Measurements from ENCODE around the gene ERICH4. TPM values are rescaled to one million over a fixed set of nuclear protein-coding genes. Genes with fewer than 3 reads are reported as not detected.

Gene ERICH4
- total and polyA plus RNA-seq, 2 experiments from 2014 or later: not detected

DNA sequence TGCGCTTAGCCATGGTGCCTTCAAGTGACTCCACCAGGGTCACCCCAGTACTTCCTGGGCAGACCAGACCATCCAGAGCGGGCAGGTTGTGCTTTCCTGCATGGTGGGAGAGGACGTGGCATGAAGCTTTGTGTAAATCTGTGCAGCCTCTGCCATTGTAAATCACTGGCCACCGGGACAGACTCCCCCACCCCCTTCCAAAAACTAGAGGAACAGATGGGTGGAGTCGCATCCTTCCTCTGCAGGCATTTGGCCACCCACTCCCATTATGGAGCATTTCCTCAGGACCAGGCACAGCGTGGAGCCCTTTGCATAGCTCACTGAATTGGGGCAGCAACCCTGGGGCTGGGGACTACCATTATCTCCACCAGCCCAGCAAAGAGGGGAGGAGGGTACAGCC is 37.2 kb upstream of the ERICH4 start (continued):
- TF ChIP-seq ZNF462 (CRISPR knock-in tag; IDR thresholded peaks at IDR 0.05): no peak
- no peak for TF ChIP-seq ZNF114 (CRISPR knock-in tag; IDR thresholded peaks at IDR 0.05)
- TF ChIP-seq CREB1 (CRISPR knock-in tag; IDR thresholded peaks at IDR 0.05; ENCODE audit: low read depth): no peak
- no peak for TF ChIP-seq EZH2 (IDR thresholded peaks at IDR 0.05; ENCODE audit: low read depth, unreplicated experiment)
- TF ChIP-seq NANOG (IDR thresholded peaks at IDR 0.05; ENCODE audit: borderline replicate concordance): no peak
- no peak for TF ChIP-seq JUNB (IDR thresholded peaks at IDR 0.05; ENCODE audit: unreplicated experiment)
- TF ChIP-seq ETS1 (IDR thresholded peaks at IDR 0.05): no peak
- TF ChIP-seq ZNF331 (CRISPR knock-in tag; IDR thresholded peaks at IDR 0.05; ENCODE audit: low read depth): no peak
- no peak for TF ChIP-seq STAT1 (IDR thresholded peaks at IDR 0.05; ENCODE audit: unreplicated experiment)

GRCh38 chr19:41407271-41407670 is 35.7 kb upstream of the ERICH4 start:
- Histone ChIP-seq H3K79me2 (replicated peaks; ENCODE audit: insufficient read depth) (no peaks in the 10 kb centered on the region), H3K27me3 (ENCODE audit: insufficient read depth) (no peaks in the 10 kb centered on the region), H3K27ac (ENCODE audit: low read depth) (peak overlapping the region; percentile 67), H3K36me3 (ENCODE audit: insufficient read depth) (no peaks in the 10 kb centered on the region), H3F3A (replicated peaks; ENCODE audit: low read depth) (peaks cover 7% of the 10 kb centered on the region; the same call in 1 of the 2 replicates), H3K4me3 (no peak overlapping the region), H3K4me2 (no peak overlapping the region), H4K20me1 (replicated peaks; ENCODE audit: insufficient read depth) (no peaks in the 10 kb centered on the region; the same call in 1 of the 2 replicates), H2AFZ (no peak overlapping the region), H3K4me1 (ENCODE audit: insufficient read depth) (no peaks in the 10 kb centered on the region), H3K9me2 (ENCODE audit: insufficient read depth) (no peaks in the 10 kb centered on the region)
- Mint-ChIP-seq H3K27me3 (ENCODE audit: insufficient read depth, low read depth, poor library complexity) (peaks cover 4% of the 10 kb centered on the region), H3K9me3 (no peaks in the 10 kb centered on the region), H3K4me1 (peaks cover 8% of the 10 kb centered on the region), H3K27ac (peak overlapping the region; percentile 4; the same call in 1 of the 2 replicates), H3K36me3 (ENCODE audit: low read depth) (no peaks in the 10 kb centered on the region), H3K4me3 (no peak overlapping the region)
- TF ChIP-seq JUNB (IDR thresholded peaks at IDR 0.05; ENCODE audit: unreplicated experiment) (no peak), POLR2AphosphoS5 (IDR thresholded peaks at IDR 0.05; ENCODE audit: low read depth) (no peak), STAT1 (IDR thresholded peaks at IDR 0.05; ENCODE audit: unreplicated experiment) (no peak), ETS1 (IDR thresholded peaks at IDR 0.05) (no peak), EZH2 (IDR thresholded peaks at IDR 0.05; ENCODE audit: low read depth, unreplicated experiment) (no peak), CREB1 (CRISPR knock-in tag; IDR thresholded peaks at IDR 0.05; ENCODE audit: low read depth) (no peak), ZNF114 (CRISPR knock-in tag; IDR thresholded peaks at IDR 0.05) (no peak), ZNF331 (CRISPR knock-in tag; IDR thresholded peaks at IDR 0.05; ENCODE audit: low read depth) (no peak), EZH2phosphoT487 (IDR thresholded peaks at IDR 0.05; ENCODE audit: unreplicated experiment) (no peak)
- TF ChIP-seq, protein P1, sequence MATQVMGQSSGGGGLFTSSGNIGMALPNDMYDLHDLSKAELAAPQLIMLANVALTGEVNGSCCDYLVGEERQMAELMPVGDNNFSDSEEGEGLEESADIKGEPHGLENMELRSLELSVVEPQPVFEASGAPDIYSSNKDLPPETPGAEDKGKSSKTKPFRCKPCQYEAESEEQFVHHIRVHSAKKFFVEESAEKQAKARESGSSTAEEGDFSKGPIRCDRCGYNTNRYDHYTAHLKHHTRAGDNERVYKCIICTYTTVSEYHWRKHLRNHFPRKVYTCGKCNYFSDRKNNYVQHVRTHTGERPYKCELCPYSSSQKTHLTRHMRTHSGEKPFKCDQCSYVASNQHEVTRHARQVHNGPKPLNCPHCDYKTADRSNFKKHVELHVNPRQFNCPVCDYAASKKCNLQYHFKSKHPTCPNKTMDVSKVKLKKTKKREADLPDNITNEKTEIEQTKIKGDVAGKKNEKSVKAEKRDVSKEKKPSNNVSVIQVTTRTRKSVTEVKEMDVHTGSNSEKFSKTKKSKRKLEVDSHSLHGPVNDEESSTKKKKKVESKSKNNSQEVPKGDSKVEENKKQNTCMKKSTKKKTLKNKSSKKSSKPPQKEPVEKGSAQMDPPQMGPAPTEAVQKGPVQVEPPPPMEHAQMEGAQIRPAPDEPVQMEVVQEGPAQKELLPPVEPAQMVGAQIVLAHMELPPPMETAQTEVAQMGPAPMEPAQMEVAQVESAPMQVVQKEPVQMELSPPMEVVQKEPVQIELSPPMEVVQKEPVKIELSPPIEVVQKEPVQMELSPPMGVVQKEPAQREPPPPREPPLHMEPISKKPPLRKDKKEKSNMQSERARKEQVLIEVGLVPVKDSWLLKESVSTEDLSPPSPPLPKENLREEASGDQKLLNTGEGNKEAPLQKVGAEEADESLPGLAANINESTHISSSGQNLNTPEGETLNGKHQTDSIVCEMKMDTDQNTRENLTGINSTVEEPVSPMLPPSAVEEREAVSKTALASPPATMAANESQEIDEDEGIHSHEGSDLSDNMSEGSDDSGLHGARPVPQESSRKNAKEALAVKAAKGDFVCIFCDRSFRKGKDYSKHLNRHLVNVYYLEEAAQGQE (IDR thresholded peaks at IDR 0.05; ENCODE audit: unreplicated experiment): no peak
- DNase-seq (ENCODE audit: low spot score) (peak; percentile 53), ATAC-seq (peak; percentile 56)

Measured in GM23338 (cell line).